ENCODE results near the gene MICOS13. TPM values are rescaled to one million over a fixed set of nuclear protein-coding genes. Genes with fewer than 3 reads are reported as not detected.

MICOS13 gene
- total RNA-seq, 1 donor = 21.0 TPM

DNA sequence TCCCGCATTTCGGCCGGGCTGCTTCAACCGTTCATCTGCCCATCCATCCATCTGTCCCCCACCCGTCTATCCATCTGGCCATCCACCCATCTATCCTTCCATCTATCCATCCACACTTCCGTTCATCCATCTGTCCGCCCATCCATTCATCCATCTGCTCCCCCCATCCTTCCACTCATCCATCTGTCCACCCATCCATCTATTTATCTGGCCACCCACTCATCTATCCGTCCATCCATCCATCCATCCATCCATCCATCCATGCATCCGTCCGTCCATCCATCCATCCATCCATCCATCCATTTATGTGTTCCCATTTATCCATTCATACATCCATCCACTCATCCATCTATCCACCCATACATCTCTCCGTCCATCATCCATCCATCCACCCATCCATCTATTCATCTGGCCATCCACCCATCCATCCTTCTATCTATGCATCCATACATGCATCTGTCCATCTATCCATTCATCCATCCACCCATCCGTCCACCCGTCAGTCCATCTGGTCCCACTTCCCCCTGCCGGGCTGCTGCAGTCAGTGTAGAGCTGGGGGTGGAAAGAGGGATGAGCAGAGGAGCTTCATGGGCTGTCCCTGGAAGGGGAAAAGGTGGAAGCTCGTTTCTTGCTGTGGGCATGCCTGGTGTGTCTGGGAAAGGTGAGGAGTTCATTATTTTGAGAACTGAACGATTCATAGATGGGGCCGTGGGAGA is 1.2 kb upstream of the MICOS13 start:
- Histone ChIP-seq H2AFZ (ENCODE audit: low read length) (peak overlapping the region; percentile 42), H3K27me3 (ENCODE audit: insufficient read depth, low read length) (no peaks in the 10 kb centered on the region), H3K4me1 (ENCODE audit: insufficient read depth, low read length) (peaks cover 12% of the 10 kb centered on the region), H3K9me3 (ENCODE audit: low read depth, low read length) (no peaks in the 10 kb centered on the region), H4K20me1 (ENCODE audit: insufficient read depth, low read length) (no peaks in the 10 kb centered on the region), H3K4me3 (ENCODE audit: insufficient read depth, low read length) (peak overlapping the region; percentile 99), H3K36me3 (ENCODE audit: insufficient read depth, low read length) (no peaks in the 10 kb centered on the region), H3K4me2 (ENCODE audit: insufficient read depth, low read length) (peak overlapping the region; percentile 90), H3K79me2 (ENCODE audit: insufficient read depth, low read length) (peaks cover 12% of the 10 kb centered on the region), H3K27ac (ENCODE audit: low read depth, low read length) (no peak overlapping the region)
- TF ChIP-seq, protein P1, sequence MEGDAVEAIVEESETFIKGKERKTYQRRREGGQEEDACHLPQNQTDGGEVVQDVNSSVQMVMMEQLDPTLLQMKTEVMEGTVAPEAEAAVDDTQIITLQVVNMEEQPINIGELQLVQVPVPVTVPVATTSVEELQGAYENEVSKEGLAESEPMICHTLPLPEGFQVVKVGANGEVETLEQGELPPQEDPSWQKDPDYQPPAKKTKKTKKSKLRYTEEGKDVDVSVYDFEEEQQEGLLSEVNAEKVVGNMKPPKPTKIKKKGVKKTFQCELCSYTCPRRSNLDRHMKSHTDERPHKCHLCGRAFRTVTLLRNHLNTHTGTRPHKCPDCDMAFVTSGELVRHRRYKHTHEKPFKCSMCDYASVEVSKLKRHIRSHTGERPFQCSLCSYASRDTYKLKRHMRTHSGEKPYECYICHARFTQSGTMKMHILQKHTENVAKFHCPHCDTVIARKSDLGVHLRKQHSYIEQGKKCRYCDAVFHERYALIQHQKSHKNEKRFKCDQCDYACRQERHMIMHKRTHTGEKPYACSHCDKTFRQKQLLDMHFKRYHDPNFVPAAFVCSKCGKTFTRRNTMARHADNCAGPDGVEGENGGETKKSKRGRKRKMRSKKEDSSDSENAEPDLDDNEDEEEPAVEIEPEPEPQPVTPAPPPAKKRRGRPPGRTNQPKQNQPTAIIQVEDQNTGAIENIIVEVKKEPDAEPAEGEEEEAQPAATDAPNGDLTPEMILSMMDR (IDR thresholded peaks at IDR 0.05; ENCODE audit: extremely low read depth, low read depth, low read length) = no peak
- peak; percentile 87 for DNase-seq (ENCODE audit: insufficient read length, low spot score, missing footprints)

DNA sequence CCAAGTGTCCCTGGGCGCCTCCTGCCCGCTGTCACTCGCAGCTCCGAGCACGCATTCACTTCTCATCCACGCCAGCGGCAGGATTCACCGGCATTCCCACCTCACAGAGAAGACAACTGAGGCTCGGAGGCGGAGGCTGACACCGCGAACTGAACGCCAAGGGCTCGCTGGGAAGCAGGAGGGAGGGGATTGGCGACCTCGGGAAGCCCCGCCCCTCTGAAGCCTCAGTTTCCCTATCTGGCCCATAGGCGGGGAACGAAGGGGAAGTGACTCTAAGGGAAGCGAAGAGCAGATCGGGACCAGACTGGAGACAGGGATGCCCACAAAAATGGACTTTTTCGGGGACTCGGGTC is 256 bp downstream of the MICOS13 start:
- DNase-seq (ENCODE audit: insufficient read length, low spot score, missing footprints) = no peak
- Histone ChIP-seq H3K4me3 (ENCODE audit: insufficient read depth, low read length) (peak overlapping the region; percentile 99), H3K4me1 (ENCODE audit: insufficient read depth, low read length) (peaks cover 12% of the 10 kb centered on the region), H4K20me1 (ENCODE audit: insufficient read depth, low read length) (no peaks in the 10 kb centered on the region), H2AFZ (ENCODE audit: low read length) (peak overlapping the region; percentile 87), H3K4me2 (ENCODE audit: insufficient read depth, low read length) (peak overlapping the region; percentile 90), H3K9me3 (ENCODE audit: low read depth, low read length) (no peaks in the 10 kb centered on the region), H3K27ac (ENCODE audit: low read depth, low read length) (peak overlapping the region; percentile 92), H3K27me3 (ENCODE audit: insufficient read depth, low read length) (no peaks in the 10 kb centered on the region), H3K79me2 (ENCODE audit: insufficient read depth, low read length) (peaks cover 12% of the 10 kb centered on the region), H3K36me3 (ENCODE audit: insufficient read depth, low read length) (no peaks in the 10 kb centered on the region)
- TF ChIP-seq, protein P1 (IDR thresholded peaks at IDR 0.05; ENCODE audit: extremely low read depth, low read depth, low read length) = no peak

DNA sequence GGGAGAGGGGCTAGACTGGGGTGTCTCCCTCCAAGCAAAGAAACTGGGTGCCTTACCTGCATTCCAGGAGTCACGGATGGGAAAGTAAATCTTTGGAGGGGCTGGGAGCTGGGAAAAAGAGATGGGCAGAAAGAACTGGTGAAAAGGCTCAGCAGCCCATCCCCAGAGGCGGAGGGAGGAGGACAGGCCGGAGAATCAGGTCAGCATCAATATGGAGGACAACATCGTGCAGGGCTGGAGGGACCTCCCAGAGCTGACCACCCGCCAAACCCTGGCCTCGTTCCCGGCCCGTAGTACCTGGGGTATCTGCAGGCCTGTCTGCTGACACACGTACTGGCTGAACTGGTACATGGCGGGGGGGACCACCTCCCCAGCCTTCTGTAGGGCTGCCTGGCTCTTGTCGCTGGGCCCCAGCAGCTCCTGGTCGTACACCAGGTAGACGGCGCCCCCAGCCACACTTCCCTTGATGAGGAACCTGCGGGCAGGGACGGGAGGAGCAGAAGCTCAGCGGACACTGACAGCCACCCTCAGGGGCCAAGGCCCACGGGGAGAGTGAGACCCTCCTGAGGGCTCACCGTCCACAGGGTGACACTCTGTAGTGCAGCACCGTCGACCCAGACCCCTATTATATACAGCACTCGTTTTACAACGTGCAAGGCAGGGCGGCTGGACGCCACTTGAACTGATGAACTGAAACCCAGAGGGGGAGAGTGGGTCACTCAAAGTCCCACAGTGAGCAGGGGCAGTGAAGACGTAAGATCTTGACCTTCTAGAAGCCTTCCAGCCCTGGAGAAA is 830 bp downstream of the MICOS13 start:
- TF ChIP-seq, protein P1 (IDR thresholded peaks at IDR 0.05; ENCODE audit: extremely low read depth, low read depth, low read length) = no peak
- Histone ChIP-seq H3K4me2 (ENCODE audit: insufficient read depth, low read length) (peak overlapping the region; percentile 90), H3K9me3 (ENCODE audit: low read depth, low read length) (no peaks in the 10 kb centered on the region), H3K36me3 (ENCODE audit: insufficient read depth, low read length) (no peaks in the 10 kb centered on the region), H2AFZ (ENCODE audit: low read length) (peak overlapping the region; percentile 87), H4K20me1 (ENCODE audit: insufficient read depth, low read length) (no peaks in the 10 kb centered on the region), H3K4me3 (ENCODE audit: insufficient read depth, low read length) (peak overlapping the region; percentile 99), H3K79me2 (ENCODE audit: insufficient read depth, low read length) (peaks cover 12% of the 10 kb centered on the region), H3K27me3 (ENCODE audit: insufficient read depth, low read length) (no peaks in the 10 kb centered on the region), H3K4me1 (ENCODE audit: insufficient read depth, low read length) (peaks cover 12% of the 10 kb centered on the region), H3K27ac (ENCODE audit: low read depth, low read length) (peak overlapping the region; percentile 92)
- DNase-seq (ENCODE audit: insufficient read length, low spot score, missing footprints) = peak; percentile 87

- TF ChIP-seq, protein P1 (IDR thresholded peaks at IDR 0.05; ENCODE audit: extremely low read depth, low read depth, low read length) = no peak
- no peaks in the 10 kb centered on the region for H3K9me3 ChIP-seq (ENCODE audit: low read depth, low read length)
These were observed 2.1 kb downstream of the MICOS13 start for GRCh38 chr19:5678071-5678718.

More at GRCh38 chr19:5678071-5678718, 2.1 kb downstream of the MICOS13 start:
- Histone ChIP-seq H3K27ac (ENCODE audit: low read depth, low read length) (no peak overlapping the region), H4K20me1 (ENCODE audit: insufficient read depth, low read length) (no peaks in the 10 kb centered on the region), H3K4me1 (ENCODE audit: insufficient read depth, low read length) (peaks cover 12% of the 10 kb centered on the region), H3K36me3 (ENCODE audit: insufficient read depth, low read length) (no peaks in the 10 kb centered on the region), H2AFZ (ENCODE audit: low read length) (no peak overlapping the region), H3K4me2 (ENCODE audit: insufficient read depth, low read length) (no peak overlapping the region), H3K79me2 (ENCODE audit: insufficient read depth, low read length) (peaks cover 12% of the 10 kb centered on the region), H3K27me3 (ENCODE audit: insufficient read depth, low read length) (no peaks in the 10 kb centered on the region), H3K4me3 (ENCODE audit: insufficient read depth, low read length) (no peak overlapping the region)
- DNase-seq (ENCODE audit: insufficient read length, low spot score, missing footprints) = no peak

Measured in osteoblast (primary cell).